ENCODE results near the gene MBP.

- TF ChIP-seq, protein P1, sequence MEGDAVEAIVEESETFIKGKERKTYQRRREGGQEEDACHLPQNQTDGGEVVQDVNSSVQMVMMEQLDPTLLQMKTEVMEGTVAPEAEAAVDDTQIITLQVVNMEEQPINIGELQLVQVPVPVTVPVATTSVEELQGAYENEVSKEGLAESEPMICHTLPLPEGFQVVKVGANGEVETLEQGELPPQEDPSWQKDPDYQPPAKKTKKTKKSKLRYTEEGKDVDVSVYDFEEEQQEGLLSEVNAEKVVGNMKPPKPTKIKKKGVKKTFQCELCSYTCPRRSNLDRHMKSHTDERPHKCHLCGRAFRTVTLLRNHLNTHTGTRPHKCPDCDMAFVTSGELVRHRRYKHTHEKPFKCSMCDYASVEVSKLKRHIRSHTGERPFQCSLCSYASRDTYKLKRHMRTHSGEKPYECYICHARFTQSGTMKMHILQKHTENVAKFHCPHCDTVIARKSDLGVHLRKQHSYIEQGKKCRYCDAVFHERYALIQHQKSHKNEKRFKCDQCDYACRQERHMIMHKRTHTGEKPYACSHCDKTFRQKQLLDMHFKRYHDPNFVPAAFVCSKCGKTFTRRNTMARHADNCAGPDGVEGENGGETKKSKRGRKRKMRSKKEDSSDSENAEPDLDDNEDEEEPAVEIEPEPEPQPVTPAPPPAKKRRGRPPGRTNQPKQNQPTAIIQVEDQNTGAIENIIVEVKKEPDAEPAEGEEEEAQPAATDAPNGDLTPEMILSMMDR (conservative IDR thresholded peaks at IDR 0.05 in 1 of 2, IDR thresholded peaks at IDR 0.05 in 1 of 2; ENCODE audit: low read depth in 1 of 2, low read length in 2 of 2), result no peak
- no peak for TF ChIP-seq EZH2 (IDR thresholded peaks at IDR 0.05; ENCODE audit: low read length, missing control alignments)
These were observed 86.2 kb downstream of the MBP start for GRCh38 chr18:77046409-77046808.
